ENCODE measurements around the gene GADD45B. TPM values are rescaled to one million over a fixed set of nuclear protein-coding genes. Genes with fewer than 3 reads are reported as not detected.

GADD45B gene
- total and polyA plus RNA-seq, 2 donors (not counting 3 experiments of a cell fraction or from before 2014, with no cell fraction given) = 61.3 to 267 TPM

DNA sequence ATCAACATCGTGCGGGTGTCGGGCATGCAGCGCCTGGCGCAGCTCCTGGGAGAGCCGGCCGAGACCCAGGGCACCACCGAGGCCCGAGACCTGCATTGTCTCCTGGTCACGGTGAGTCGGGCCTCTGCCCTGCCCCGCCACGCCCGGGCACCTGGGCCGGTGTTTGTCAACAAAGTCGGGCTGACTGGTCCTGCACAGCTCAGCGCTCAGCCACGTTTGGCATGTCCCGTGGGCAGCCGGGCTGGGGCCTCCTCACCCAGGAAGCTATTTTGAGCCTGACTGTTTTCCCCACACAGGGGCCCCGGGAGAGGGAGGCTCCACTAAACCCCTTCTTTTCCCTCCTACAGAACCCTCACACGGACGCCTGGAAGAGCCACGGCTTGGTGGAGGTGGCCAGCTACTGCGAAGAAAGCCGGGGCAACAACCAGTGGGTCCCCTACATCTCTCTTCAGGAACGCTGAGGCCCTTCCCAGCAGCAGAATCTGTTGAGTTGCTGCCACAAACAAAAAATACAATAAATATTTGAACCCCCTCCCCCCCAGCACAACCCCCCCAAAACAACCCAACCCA, 1.3 kb downstream of the GADD45B start:
- Histone ChIP-seq H3K4me3 (replicated peaks in 1 of 3; ENCODE audit: insufficient read depth in 1 of 3, low read depth in 1 of 3, low read length in 3 of 3) (peak overlapping the region; percentile 83 to 89 (median 89)), H3K9ac (replicated peaks; ENCODE audit: extremely low read depth, insufficient read depth, low read length) (peak overlapping the region; percentile 95), H3K27me3 (ENCODE audit: control insufficient read depth in 2 of 2, insufficient read depth in 2 of 2, low read length in 2 of 2) (no peaks in the 10 kb centered on the region), H3K4me1 (ENCODE audit: control insufficient read depth, extremely low read depth, insufficient read depth, low read length) (peaks cover 19% of the 10 kb centered on the region), H4K20me1 (replicated peaks; ENCODE audit: control insufficient read depth, extremely low read depth, insufficient read depth, low read length) (no peaks in the 10 kb centered on the region), H3K9me3 (replicated peaks; ENCODE audit: control insufficient read depth, insufficient read depth, low read length) (no peaks in the 10 kb centered on the region), H3K9me1 (replicated peaks; ENCODE audit: control insufficient read depth, extremely low read depth, insufficient read depth, low read length) (no peaks in the 10 kb centered on the region), H3K36me3 (ENCODE audit: control insufficient read depth in 2 of 2, extremely low read depth in 1 of 2, insufficient read depth in 2 of 2, low read length in 2 of 2) (peaks cover 5 to 7% of the 10 kb centered on the region in 2 experiments), H3K4me2 (ENCODE audit: insufficient read depth, low read length) (peak overlapping the region; percentile 72), H3K27ac (ENCODE audit: insufficient read depth, low read depth, low read length) (peak overlapping the region; percentile 90), H2AFZ (ENCODE audit: low read depth, low read length) (no peak overlapping the region), H3K79me2 (ENCODE audit: control insufficient read depth, insufficient read depth, low read length) (peaks cover 34% of the 10 kb centered on the region)
- no TSS peak for BruUV-seq (replicated peaks)
- dilution Hi-C loops (cut with MboI; ENCODE audit: extremely low pct_ligation_motif_present, low sequenced_read_pairs) (no loop called here), intact Hi-C loops (cut with micrococcal nuclease) (loop anchor here (2.0 kb wide), 1 partner anchor 30 kb away; no protein-coding TSS in a partner anchor)
- FAIRE-seq (no peak), DNase-seq (ENCODE audit: low read depth, low spot score) (no peak)
- ChIA-PET CTCF (interaction anchor here (1.0 to 11.2 kb wide), 9 partner anchors 65 to 159 kb away, joined by 4 to 209 read pairs (median 16); no protein-coding TSS in a partner anchor), POLR2A (interaction anchor here (0.6 to 5.5 kb wide), 28 partner anchors 11 to 1015 kb away, joined by 3 to 253 read pairs (median 16); partner anchors contain the start of gene TIMM13)
- no peak for TF ChIP-seq POLR2A (IDR thresholded peaks at IDR 0.05; ENCODE audit: low read depth, low read length)
- TF ChIP-seq FOS (IDR thresholded peaks at IDR 0.05; ENCODE audit: borderline replicate concordance, insufficient read depth, low read length) = no peak
- TF ChIP-seq EZH2 (IDR thresholded peaks at IDR 0.05; ENCODE audit: borderline replicate concordance, low read depth, low read length, severe bottlenecking) = no peak
- TF ChIP-seq GATA2 (IDR thresholded peaks at IDR 0.05; ENCODE audit: insufficient read depth, insufficient read length, low read depth, low read length) = no peak
- TF ChIP-seq, protein P1, sequence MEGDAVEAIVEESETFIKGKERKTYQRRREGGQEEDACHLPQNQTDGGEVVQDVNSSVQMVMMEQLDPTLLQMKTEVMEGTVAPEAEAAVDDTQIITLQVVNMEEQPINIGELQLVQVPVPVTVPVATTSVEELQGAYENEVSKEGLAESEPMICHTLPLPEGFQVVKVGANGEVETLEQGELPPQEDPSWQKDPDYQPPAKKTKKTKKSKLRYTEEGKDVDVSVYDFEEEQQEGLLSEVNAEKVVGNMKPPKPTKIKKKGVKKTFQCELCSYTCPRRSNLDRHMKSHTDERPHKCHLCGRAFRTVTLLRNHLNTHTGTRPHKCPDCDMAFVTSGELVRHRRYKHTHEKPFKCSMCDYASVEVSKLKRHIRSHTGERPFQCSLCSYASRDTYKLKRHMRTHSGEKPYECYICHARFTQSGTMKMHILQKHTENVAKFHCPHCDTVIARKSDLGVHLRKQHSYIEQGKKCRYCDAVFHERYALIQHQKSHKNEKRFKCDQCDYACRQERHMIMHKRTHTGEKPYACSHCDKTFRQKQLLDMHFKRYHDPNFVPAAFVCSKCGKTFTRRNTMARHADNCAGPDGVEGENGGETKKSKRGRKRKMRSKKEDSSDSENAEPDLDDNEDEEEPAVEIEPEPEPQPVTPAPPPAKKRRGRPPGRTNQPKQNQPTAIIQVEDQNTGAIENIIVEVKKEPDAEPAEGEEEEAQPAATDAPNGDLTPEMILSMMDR (IDR thresholded peaks at IDR 0.05; ENCODE audit: extremely low read depth in 1 of 2, insufficient read depth in 1 of 2, low read depth in 1 of 2, low read length in 2 of 2) = no peak

Data from endothelial cell of umbilical vein (primary cell).